Fibroblast of skin of left biceps (primary cell): ENCODE measurements around the gene BLMH.
A peak's percentile ranks its signal among the peaks of the same experiment; 100 is the strongest.

Experiments used
- DNase-seq, 2 experiments: peaks; one replicate each; pipeline ENCODE4 v3.0.0-alpha.2; 2013; ENCODE audit warnings: low read depth in 2 of 2

The BLMH gene

DNA sequence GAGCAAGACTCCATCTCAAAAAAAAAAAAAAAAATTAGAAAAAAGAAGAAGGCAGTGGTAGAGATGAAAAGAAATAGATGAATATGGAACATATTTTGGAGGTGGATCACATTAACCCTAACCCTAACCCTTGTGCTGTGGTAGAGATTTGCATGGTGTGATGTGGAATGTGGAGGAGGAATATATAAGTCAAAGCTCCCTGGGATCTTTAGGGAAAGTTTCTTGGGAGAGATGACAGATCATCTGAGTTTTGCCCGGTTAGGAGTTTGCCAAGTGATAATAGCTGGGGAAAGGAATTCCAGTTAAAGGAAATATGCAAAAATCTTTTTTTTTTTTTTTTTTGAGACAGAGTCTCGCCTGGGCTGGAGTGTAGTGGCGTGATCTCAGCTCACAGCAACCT lies 13.0 kb upstream of the BLMH start:
- DNase-seq: no peak

DNA sequence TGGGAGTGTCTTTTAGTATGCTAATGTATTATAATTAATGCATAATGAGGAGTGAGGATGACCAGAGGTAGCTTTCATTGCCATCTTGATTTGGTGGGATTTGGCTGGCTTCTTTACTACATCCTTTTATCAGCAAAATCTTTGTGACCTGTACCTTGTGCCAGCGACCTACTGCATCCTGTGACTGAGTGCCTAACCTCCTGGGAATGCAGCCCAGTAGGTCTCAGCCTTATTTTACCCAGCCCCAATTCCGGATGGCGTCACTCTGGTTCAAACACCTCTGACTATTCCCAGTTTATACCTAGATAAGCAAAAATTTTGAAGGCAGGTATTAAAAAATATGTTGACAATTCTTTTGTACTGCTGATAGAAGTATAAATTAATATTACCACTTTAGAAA lies 10.5 kb upstream of the BLMH start:
- DNase-seq: no peak

DNA sequence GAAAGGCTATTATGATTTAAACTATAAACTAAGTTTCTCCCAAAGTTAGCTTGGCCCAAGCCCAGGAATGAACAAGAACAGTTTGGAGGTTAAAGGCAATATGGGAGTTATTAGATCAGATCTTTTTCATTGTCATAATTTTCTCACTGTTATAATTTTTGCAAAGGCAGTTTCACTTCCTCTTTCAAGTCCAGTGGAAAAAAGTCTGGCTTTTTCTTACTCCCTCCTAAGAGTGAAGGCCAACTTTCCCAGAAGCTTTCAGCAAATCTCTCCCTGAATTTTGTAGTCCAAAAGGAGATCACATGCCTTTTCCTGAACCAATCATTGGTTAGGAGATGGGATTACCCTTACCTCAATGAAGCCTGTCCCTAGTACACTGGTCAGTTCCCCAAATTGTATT lies 9.1 kb upstream of the BLMH start:
- DNase-seq: no peak

DNA sequence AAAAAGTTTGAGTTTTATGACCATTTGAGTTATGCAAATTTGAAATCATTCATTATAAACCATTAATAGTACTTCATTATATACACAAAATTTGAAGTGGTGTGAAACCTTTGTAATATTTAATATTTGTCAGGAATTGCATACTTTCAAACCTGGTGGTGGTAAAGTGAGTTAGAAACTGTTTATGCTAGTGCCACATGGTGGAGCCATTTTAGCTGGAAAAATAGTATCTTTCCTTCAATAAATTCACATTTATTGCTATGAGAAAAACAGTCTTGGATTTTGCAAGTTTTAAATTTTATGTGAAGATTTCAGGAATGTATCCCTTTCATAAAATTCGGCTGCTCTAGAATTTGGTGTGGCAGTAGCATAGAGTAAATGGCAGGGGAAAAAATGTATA lies 7.3 kb upstream of the BLMH start:
- no peak for DNase-seq

DNA sequence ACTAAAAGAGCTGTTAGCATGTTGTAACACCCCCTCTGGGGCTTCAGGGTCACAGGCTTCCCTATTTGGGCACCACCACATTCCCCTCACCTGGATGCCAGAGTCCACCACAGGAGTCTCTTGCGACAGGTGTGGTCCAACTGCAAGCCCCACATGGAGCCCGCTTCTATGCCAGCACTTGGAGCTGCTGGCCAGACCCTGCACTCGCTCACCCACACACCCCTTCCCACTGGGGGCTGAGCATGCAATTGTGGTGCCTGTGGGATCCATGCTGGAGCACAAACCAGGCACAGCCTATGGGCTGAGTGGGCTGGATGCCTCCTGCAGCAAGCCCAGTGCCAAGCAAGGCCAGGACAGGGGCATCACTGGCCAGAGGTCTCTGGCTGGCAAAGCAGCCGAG lies 6.0 kb upstream of the BLMH start:
- no peak for DNase-seq

DNA sequence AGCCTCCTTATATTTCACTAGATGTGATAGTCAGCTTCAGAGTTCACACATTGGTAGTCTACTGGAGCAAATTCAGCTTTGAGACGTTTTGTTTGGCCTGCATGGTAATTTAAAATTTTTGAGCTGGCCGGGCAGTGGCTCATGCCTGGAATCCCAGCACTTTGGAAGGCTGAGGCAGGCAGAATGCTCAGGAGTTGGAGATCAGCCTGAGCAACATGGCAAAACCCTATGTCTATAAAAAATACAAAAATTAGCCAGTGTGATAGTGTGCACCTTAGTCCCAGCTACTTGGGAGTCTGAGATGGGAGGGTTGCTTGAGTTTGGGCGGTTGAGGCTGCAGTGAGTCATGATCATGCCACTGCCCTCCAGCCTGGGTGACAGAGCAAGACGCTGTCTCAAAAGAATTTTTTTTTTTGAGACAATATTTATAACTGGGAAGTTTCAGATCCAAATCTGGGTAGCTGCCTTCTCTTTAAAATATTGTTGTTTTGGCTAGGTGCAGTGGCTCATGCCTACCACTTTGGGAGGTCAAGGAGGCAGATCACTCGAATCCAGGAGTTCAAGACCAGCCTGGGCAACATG lies 4.8 kb upstream of the BLMH start:
- DNase-seq: no peak

DNA sequence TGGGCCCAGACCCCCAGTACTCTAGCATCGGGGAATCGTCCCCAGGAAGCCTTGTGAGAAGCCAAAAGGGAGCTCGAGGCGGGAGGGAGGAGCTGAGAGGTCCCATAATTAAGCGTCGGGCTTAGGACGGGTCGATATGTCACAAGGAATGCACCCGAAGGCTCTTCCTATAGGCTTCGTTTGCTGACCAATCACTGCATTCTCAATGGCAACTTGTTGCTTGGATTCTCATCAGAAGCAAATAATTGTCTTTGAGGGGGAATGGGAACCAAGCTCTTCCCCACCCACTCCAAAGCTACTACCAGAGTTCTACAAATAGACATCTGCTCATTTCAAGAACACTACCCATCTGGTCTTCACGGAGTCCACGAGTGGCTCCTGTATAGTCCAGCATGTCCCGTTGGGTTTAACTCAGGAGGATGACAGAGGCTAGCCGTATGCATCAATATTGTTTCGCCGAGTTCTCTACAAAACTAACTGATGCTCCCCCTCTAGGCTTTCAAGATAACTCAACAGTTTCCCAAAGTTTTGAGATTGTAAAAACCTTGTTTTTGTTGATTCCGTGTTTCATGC lies 628 bp upstream of the BLMH start:
- DNase-seq: peak in 1 of 2 experiments; percentile 15

DNA sequence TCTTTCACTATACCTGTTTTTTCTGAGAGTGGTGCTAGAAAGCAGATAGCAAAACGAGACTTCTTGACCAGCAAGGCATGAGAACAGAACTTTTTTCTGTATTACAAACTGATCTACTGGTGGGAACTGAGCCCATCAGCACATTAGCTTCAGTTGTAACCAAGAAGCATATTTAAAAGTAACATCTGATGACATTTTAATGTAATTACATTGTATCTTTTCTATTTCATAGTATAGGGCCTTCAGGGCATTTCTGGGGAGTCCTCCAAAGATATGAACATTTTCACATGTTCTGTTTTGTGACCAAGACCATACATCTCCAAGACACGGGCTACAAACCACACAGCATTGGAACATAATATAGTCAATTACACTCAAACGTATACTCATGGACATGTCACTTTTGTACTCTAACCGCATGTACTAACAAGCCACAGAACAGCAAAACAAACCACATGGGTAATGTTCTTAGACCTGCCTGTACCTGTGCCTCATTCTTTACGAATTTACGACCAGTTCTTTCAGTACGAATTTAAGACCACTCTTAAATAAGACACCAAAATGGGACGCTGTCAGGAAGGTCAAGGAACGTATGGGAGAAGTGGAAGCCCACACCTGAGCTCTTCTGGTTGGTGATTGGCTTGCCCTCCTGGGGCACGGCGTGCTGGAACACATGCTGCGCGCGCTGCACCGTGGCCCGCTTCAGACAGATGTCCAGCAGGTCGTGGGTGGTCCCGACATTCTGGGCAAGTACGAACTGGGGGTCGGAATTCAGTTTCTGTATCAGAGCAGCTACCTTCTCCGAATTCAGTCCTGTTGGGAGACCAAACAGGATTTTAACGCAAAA lies 825 bp downstream of the BLMH start:
- no peak for DNase-seq

DNA sequence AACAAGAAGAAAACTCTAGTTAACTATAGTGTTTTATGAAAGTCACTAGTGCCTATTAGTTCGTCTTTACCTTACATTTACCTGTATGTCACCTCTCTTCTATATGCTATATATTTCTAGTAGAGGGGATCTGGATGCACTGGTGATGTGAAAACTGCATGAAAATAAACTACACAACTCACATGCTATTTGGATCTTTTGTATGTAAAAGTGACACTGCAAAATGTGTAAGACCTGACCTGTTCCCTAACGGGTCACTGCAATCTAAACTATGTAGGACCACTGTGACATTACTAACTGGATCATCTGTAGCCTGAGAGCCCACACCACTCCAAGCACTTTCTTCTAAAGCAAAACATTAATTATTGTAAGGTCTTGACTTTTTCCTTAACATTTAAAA lies 1.7 kb downstream of the BLMH start:
- DNase-seq: no peak

DNA sequence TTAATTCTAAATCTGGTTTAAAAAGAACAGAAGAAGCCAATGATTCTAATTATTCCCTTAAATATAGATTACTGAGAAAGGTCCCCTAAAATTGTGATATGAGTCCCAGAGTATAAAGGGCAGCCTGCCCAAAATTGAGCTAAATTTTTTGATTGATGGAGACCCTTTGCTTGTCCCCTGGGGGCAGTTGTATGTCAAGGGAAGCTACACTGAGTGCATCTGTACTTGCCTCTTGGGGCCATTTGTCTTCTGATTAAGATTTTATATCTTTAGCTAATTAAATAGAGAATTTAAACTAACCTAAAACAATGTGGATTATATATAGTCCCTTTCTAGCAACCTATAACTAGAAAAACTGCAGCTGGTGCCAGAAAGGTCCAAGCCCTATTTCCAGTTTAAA lies 12.6 kb downstream of the BLMH start:
- DNase-seq: no peak

DNA sequence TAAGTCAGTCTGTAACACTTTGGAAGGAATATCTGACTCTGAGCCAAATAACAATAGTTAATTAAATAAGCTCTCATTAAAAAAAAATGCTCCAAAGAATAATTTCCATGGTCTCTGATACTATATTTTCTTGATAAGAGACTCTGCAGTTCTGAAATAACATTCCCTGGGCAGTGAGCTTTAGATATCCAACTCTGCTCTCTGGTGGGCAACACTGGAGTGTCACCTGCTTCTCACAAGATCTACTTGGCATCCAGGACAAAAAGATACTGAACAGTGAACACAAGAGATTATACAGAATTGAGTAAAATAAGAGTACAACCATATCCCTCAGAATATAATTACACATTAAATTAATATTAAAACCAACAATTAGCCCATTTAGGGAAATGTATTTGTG lies 13.7 kb downstream of the BLMH start:
- DNase-seq: no peak

DNA sequence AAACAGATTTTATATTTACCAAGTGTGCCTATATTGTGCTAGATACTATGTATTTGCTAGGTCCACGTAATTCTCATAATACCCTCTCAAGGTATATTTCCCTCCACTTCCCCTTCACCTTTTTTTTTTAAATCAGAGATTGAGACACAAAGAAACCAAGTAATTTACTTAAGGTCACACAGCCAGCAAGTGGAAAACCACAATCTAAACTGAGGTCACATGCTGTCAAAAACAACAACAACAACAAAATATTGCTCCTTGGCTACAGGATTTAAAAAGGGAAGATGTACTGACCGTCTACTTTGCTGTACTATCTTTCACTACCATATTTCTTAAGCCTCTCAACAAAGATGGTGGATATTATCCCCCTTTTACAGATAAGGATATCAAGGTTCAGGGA lies 15.8 kb downstream of the BLMH start:
- no peak for DNase-seq

DNA sequence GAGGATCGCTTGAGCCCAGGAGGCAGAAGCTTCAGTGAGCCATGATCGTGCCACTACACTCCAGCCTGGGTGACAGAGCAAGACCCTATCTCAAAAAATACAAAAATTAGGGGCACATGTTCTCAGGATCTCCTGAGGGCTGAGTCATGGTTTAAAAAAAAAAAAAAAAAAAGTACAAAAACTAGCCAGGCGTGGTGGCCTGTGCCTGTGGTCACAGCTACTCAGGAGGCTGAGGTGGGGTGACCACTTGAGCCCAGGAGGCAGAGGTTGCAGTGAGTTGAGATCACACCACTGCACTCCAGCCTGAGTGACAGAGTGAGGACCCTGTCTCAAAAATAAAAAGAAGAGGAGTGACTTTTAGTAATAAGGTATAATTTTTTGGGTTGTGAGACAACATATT lies 16.9 kb downstream of the BLMH start:
- DNase-seq: no peak

DNA sequence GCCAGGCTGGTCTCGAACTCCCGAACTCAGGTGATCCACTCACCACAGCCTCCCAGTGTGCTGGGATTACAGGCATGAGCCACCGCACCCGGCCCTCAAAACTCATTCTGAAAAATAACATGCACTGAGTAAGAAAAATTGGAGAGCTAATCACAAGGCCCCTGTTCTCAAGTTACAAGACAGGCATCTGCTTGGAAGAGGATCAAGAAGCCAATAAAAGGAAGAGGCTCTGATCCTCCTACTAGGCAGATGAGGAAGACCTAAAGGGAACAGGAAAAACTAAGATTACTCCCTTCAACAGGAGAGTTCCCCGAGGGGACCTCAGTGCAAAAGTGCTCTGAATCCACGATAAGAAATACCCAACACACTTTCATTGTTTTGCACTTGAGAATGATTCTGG lies 18.4 kb downstream of the BLMH start:
- DNase-seq: no peak

DNA sequence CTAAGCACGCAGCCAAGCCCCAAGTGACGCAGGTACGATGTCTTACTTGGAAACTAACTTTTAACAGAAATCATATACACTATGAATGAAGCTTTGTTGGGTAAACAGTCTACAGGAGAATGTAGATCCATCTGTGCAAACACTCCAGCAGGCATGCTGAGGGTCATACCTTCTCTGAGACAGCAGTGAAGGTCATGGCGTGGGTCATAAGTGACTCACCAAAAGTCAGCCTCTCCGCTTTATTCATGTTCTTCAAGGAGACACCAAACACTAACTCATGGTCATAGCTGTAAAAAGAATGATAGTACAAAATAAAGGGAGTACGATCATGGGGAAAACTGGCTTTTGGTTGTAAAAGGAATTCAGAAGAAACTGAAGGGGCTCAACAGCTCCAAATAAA lies 20.6 kb downstream of the BLMH start:
- DNase-seq: no peak

DNA sequence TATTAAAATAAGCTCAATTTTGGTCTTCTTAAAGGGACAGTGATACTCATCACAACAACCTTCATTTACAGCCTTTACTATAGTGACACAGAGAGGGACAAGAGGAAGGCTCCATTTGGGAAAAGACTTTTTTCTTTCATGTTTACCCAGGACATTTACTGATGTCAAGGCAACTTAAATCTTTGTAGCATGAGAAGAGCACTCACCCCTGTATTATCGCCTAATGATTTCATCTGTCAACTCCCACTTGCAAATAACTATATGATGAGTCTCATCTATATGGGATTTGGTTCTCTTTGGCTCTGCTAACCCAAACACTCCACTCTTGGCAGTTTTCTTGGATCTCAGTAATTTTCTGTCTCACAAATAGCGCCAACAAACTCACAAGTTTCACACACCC lies 24.1 kb downstream of the BLMH start:
- DNase-seq: no peak

DNA sequence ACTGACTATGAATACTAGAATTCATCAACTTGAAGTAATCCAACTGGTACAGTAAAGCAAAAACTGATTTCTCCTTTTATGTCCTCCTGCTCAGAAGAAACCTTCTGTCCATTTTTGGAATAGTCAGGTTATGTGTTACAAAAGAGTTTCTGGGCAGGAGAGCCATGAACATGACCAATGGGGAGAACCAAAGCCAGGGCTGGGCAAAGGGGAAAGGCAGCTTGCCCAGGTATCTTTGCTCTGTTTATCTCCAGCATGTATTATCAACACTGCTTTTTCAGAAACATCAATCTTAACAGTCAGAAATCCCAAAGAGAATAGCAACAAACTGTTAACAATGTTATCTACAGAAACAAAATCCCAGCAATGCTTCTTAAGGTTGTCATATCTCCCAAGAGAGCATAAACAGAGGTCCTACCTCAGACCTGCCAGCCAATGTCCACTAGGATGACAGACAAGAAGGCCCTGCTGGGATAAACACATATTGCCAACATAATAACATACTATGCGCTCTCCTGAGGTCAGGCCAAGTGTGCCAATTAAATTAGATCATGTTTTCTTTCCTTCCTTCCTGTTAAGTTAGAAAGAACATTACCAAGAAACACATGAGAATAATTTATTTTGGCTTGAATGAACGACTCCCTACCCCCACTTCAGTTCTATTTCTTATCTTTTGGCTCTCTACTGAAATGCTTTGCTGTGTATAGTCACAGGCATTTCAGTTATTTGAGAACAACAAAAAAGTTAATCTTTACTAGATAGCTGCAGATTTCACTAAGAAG lies 28.0 kb downstream of the BLMH start:
- DNase-seq: no peak

DNA sequence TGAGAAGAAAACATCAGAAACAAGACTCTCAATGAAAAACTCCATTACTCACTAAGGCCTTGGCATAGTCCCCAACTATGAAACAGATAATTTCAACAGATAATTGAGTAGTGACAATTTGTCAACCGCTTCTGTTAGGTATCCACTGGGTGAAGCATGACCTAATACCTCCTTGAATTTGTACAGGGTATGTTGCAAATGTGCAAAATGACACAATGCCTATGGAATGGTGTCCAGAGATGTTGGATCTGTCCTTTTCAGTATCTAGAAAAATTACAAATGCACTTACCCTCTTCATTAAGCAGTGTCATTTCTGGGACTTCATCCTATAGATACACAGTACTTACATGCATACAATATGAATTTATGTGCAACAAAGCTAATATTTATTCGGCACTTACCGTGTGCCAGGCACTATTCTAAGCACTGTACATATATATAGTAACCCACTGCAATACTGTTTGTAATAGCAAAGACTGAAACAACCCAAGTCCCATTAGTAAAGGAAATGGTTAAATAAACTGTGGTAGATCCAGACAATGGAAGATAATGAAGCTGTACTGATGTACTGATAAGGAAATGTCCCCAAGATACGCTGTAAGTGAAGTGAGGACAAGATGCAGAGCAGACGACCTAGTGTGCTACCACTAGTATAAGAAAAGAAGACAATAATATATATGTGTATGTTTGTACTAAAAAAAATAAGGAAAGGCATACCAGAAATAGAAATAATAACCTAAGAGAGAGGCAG lies 34.8 kb downstream of the BLMH start:
- DNase-seq: no peak

DNA sequence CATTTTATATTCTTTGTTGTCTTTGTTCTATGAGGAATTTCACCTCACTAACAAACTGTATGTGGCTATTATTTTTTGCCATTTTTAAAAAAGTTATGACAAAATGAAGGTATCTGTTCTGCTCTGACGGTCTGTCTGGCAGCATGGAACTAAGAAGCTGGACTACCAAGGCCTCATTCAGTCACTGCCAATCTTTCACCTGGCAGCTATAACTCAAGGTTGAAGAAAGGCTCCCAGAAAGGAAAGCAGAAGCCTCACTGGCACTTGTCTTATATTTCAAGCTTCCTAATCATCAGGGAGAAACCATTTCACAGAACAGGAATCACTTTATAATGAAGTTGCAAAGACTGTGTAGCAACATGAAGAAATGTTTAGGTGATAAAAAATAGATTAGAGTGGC lies 37.6 kb downstream of the BLMH start:
- DNase-seq: no peak

DNA sequence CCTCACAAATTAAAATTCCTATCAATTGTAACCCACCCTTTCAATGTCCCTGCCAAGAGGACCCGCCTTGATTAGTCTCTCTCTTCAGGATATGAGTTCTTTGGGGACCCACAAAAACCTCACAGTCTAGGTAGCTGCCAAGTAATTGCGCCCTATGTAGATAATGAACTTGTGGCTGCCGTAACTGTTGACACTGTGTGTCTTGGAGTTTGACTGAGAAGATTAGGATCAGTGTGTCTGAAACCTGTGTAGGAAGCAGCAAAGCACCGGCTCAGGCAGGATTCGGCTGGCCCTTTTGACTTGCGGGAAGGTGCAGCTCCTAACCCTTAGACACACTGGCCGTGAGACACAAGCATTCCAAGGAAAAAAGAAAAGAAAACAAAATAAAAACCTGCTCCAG lies 38.4 kb downstream of the BLMH start:
- no peak for DNase-seq

DNA sequence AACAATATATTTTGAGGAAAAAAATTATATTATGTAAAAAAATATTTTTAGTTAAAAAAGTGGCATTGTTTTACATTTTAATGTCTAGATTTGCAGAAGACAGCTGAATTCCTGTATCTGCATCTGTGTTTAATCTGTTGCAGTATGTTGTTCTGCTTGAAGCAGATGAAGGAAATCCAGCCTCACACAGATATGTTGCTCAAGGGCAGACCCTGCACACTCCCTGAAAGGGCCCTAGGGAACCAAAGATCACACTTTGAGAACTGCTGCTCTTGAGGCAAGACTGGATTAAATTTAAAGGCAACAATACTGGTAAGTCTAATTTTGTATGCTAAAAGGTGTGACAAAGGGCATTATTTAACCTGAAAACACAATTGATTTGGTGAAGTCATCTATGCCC lies 39.8 kb downstream of the BLMH start:
- no peak for DNase-seq

DNA sequence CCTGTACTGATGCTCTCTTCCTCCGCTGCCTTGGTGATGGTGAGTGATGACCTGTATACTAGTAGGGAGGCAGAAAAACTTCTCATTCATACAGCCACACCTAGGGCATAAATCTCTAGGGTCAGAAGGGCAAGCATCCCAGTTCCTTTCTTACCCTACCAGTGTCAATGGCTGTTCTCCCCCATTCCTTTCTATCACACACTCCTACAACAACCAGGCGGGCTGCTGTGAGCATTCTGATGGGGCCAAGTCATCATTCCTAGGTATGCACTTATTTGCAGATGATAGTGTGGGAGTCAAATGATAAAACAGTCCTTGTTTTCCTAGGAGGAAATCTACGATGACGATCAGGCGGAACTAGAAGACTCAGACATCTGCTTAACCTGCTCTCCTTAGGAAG lies 42.3 kb downstream of the BLMH start:
- DNase-seq: no peak
